GM23338 (cell line): ENCODE measurements around the gene DHRS3. TPM values are rescaled to one million over a fixed set of nuclear protein-coding genes. Genes with fewer than 3 reads are reported as not detected.

Source experiments
- ATAC-seq: fragments of 200-7000 bp; cut with Tn5 transposase; 3 replicates; pipeline ENCODE4 v1.9.1; 2020
- DNase-seq: peaks from one replicate; pipeline ENCODE4 v3.0.0-alpha.2; 2015; ENCODE audit warnings: low spot score
- H2AFZ ChIP-seq: fragments of 200-600 bp; sonication (generic); 2 replicates; pipeline ENCODE4 v1.8.0; 2016; ENCODE audit warnings: antibody characterized with exemption, mild to moderate bottlenecking, moderate library complexity
- H3F3A ChIP-seq: fragments of 200-600 bp; sonication (generic); replicated peaks from 2 replicates; pipeline ENCODE4 v1.8.0; 2017; ENCODE audit warnings: antibody characterized with exemption, mixed run types, low read depth
- H3K27ac ChIP-seq: fragments of 200-600 bp; sonication (generic); 2 replicates; pipeline ENCODE4 v1.6.1; 2016; ENCODE audit warnings: low read depth
- H3K27me3 ChIP-seq: fragments of 200-600 bp; sonication (generic); 2 replicates; pipeline ENCODE4 v1.8.0; 2016; ENCODE audit warnings: mild to moderate bottlenecking, mixed run types, moderate library complexity; ENCODE audit not compliant: insufficient read depth
- H3K36me3 ChIP-seq: fragments of 200-600 bp; sonication (generic); 2 replicates; pipeline ENCODE4 v1.8.0; 2016; ENCODE audit warnings: mild to moderate bottlenecking; ENCODE audit not compliant: insufficient read depth
- H3K4me1 ChIP-seq: fragments of 200-600 bp; sonication (generic); 2 replicates; pipeline ENCODE4 v1.8.0; 2016; ENCODE audit warnings: mild to moderate bottlenecking, moderate library complexity; ENCODE audit not compliant: insufficient read depth
- H3K4me2 ChIP-seq: fragments of 200-600 bp; sonication (generic); 2 replicates; pipeline ENCODE4 v1.7.1; 2017; ENCODE audit warnings: mixed run types
- H3K4me3 ChIP-seq: fragments of 200-600 bp; sonication (generic); 2 replicates; pipeline ENCODE4 v1.6.1; 2016; ENCODE audit warnings: mixed run types
- H3K79me2 ChIP-seq: fragments of 200-600 bp; sonication (generic); replicated peaks from 2 replicates; pipeline ENCODE4 v1.8.0; 2017; ENCODE audit warnings: mild to moderate bottlenecking; ENCODE audit not compliant: insufficient read depth
- H3K9me2 ChIP-seq: fragments of 200-600 bp; sonication (generic); 2 replicates; pipeline ENCODE4 v1.8.0; 2017; ENCODE audit not compliant: insufficient read depth
- H4K20me1 ChIP-seq: fragments of 200-600 bp; sonication (generic); replicated peaks from 2 replicates; pipeline ENCODE4 v1.8.0; 2017; ENCODE audit warnings: mild to moderate bottlenecking; ENCODE audit not compliant: insufficient read depth
- H3K27ac Mint-ChIP-seq: 2 replicates; pipeline ENCODE4 v1.8.0; 2020; ENCODE audit warnings: inconsistent platforms, mild to moderate bottlenecking, moderate library complexity, mixed read lengths
- H3K27me3 Mint-ChIP-seq: 3 replicates; pipeline ENCODE4 v1.8.0; 2022; ENCODE audit warnings: low read depth, mild to moderate bottlenecking, moderate library complexity, mixed read lengths, inconsistent platforms; ENCODE audit not compliant: insufficient read depth, poor library complexity
- H3K36me3 Mint-ChIP-seq: 3 replicates; pipeline ENCODE4 v1.8.0; 2021; ENCODE audit warnings: low read depth, mild to moderate bottlenecking, inconsistent platforms, moderate library complexity, mixed read lengths
- H3K4me1 Mint-ChIP-seq: 3 replicates; pipeline ENCODE4 v1.8.0; 2020; ENCODE audit warnings: mild to moderate bottlenecking, inconsistent platforms, mixed read lengths
- H3K4me3 Mint-ChIP-seq: 3 replicates; pipeline ENCODE4 v1.8.0; 2021; ENCODE audit warnings: moderate library complexity, mild to moderate bottlenecking, inconsistent platforms, mixed read lengths
- H3K9me3 Mint-ChIP-seq: 3 replicates; pipeline ENCODE4 v1.8.0; 2020; ENCODE audit warnings: moderate library complexity, mild to moderate bottlenecking, inconsistent platforms, mixed read lengths
- EZH2phosphoT487 ChIP-seq: fragments of 200-600 bp; sonication (generic); IDR thresholded peaks from one replicate; pipeline ENCODE4 v1.8.1; 2018; ENCODE audit warnings: antibody characterized with exemption; ENCODE audit not compliant: unreplicated experiment
- NANOG ChIP-seq: IDR thresholded peaks from 2 replicates; pipeline ENCODE4 v1.6.1; 2016; ENCODE audit warnings: antibody characterized with exemption, borderline replicate concordance
- POLR2AphosphoS5 ChIP-seq: IDR thresholded peaks from 2 replicates; pipeline ENCODE4 v1.6.1; 2016; ENCODE audit warnings: antibody characterized with exemption, low read depth
- STAT1 ChIP-seq: IDR thresholded peaks from one replicate; pipeline ENCODE4 v1.6.1; 2016; ENCODE audit warnings: antibody characterized with exemption; ENCODE audit not compliant: unreplicated experiment
- ZNF114 ChIP-seq: fragments of 250-450 bp; sonication (Bioruptor Pico); IDR thresholded peaks from 2 replicates; pipeline ENCODE4 v1.5.0; 2020; ENCODE audit warnings: mild to moderate bottlenecking, moderate library complexity
- polyA plus RNA-seq: library from polyadenylated mRNA; unstranded; fragments of >200 nt; fragmentation: Nextera tagmentation; extraction: Ambion mirVana; gene quantifications from 2 replicates; pipeline ENCODE4 v1.2.1, GENCODE V29; 2016
- total RNA-seq: library from RNA; depleted of rRNA; stranded (reverse); fragments of >200 nt; shearing (Covaris generic); gene quantifications from 2 replicates; pipeline ENCODE4 v1.2.3, GENCODE V29; 2014
- TF ChIP-seq, protein P1 (sequence below): IDR thresholded peaks from one replicate; pipeline ENCODE4 v1.6.1; 2018; ENCODE audit warnings: antibody characterized with exemption; ENCODE audit not compliant: unreplicated experiment
- TF ChIP-seq, protein P2 (sequence below): IDR thresholded peaks from 2 replicates; pipeline ENCODE4 v1.6.1; 2016; ENCODE audit warnings: antibody characterized with exemption
- TF ChIP-seq, protein P3 (sequence below), 2 experiments: fragments of 200-600 bp in 1 of 2; sonication (generic) in 1 of 2; conservative IDR thresholded peaks; 2 replicates each; pipeline versions ENCODE4 v1.5.1 to v1.6.1; 2016 to 2017; ENCODE audit warnings: antibody characterized with exemption in 2 of 2, low read depth in 2 of 2, mild to moderate bottlenecking in 2 of 2, moderate library complexity in 1 of 2

Gene DHRS3
- total and polyA plus RNA-seq, 2 experiments from 2014 or later: 21.0 to 26.0 TPM

GRCh38 chr1:12620931-12621330 lies 2.9 kb upstream of the DHRS3 start (continued):
- TF ChIP-seq, protein P1, sequence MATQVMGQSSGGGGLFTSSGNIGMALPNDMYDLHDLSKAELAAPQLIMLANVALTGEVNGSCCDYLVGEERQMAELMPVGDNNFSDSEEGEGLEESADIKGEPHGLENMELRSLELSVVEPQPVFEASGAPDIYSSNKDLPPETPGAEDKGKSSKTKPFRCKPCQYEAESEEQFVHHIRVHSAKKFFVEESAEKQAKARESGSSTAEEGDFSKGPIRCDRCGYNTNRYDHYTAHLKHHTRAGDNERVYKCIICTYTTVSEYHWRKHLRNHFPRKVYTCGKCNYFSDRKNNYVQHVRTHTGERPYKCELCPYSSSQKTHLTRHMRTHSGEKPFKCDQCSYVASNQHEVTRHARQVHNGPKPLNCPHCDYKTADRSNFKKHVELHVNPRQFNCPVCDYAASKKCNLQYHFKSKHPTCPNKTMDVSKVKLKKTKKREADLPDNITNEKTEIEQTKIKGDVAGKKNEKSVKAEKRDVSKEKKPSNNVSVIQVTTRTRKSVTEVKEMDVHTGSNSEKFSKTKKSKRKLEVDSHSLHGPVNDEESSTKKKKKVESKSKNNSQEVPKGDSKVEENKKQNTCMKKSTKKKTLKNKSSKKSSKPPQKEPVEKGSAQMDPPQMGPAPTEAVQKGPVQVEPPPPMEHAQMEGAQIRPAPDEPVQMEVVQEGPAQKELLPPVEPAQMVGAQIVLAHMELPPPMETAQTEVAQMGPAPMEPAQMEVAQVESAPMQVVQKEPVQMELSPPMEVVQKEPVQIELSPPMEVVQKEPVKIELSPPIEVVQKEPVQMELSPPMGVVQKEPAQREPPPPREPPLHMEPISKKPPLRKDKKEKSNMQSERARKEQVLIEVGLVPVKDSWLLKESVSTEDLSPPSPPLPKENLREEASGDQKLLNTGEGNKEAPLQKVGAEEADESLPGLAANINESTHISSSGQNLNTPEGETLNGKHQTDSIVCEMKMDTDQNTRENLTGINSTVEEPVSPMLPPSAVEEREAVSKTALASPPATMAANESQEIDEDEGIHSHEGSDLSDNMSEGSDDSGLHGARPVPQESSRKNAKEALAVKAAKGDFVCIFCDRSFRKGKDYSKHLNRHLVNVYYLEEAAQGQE: no peak
- TF ChIP-seq, protein P2, sequence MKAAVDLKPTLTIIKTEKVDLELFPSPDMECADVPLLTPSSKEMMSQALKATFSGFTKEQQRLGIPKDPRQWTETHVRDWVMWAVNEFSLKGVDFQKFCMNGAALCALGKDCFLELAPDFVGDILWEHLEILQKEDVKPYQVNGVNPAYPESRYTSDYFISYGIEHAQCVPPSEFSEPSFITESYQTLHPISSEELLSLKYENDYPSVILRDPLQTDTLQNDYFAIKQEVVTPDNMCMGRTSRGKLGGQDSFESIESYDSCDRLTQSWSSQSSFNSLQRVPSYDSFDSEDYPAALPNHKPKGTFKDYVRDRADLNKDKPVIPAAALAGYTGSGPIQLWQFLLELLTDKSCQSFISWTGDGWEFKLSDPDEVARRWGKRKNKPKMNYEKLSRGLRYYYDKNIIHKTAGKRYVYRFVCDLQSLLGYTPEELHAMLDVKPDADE: no peak
- TF ChIP-seq EZH2phosphoT487 (no peak), NANOG (no peak), ZNF114 (CRISPR knock-in tag) (no peak), STAT1 (no peak), POLR2AphosphoS5 (no peak)

GRCh38 chr1:12620488-12620865 lies 2.5 kb upstream of the DHRS3 start:
- no peak overlapping the region for H3K4me3 Mint-ChIP-seq
- H3K9me3 Mint-ChIP-seq: peaks cover 3% of the 10 kb centered on the region; the same call in 1 of the 3 replicates
- H2AFZ ChIP-seq: no peak overlapping the region
- H3K4me3 ChIP-seq: peak overlapping the region; percentile 90; the same call in 1 of the 2 replicates
- H3K4me2 ChIP-seq: peak overlapping the region; percentile 100; the same call in 1 of the 2 replicates
- H4K20me1 ChIP-seq: 0 out of 2 replicates have a peak, but pooled peaks cover 3% of the 10 kb centered on the region
- no peaks in the 10 kb centered on the region for H3K36me3 Mint-ChIP-seq
- peaks cover 20% of the 10 kb centered on the region for H3K4me1 ChIP-seq
- no peaks in the 10 kb centered on the region for H3K27me3 ChIP-seq
- H3K9me2 ChIP-seq: no peaks in the 10 kb centered on the region
- no peaks in the 10 kb centered on the region for H3K36me3 ChIP-seq
- no peak overlapping the region for H3K27ac Mint-ChIP-seq
- H3K79me2 ChIP-seq: peaks cover 9% of the 10 kb centered on the region
- H3K27me3 Mint-ChIP-seq: peaks cover 26% of the 10 kb centered on the region
- peaks cover 24% of the 10 kb centered on the region for H3F3A ChIP-seq
- H3K4me1 Mint-ChIP-seq: peaks cover 40% of the 10 kb centered on the region
- no peak overlapping the region for H3K27ac ChIP-seq
- TF ChIP-seq ZNF114 (CRISPR knock-in tag): no peak
- TF ChIP-seq, protein P1: no peak
- TF ChIP-seq, protein P3, sequence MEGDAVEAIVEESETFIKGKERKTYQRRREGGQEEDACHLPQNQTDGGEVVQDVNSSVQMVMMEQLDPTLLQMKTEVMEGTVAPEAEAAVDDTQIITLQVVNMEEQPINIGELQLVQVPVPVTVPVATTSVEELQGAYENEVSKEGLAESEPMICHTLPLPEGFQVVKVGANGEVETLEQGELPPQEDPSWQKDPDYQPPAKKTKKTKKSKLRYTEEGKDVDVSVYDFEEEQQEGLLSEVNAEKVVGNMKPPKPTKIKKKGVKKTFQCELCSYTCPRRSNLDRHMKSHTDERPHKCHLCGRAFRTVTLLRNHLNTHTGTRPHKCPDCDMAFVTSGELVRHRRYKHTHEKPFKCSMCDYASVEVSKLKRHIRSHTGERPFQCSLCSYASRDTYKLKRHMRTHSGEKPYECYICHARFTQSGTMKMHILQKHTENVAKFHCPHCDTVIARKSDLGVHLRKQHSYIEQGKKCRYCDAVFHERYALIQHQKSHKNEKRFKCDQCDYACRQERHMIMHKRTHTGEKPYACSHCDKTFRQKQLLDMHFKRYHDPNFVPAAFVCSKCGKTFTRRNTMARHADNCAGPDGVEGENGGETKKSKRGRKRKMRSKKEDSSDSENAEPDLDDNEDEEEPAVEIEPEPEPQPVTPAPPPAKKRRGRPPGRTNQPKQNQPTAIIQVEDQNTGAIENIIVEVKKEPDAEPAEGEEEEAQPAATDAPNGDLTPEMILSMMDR (conservative IDR thresholded peaks at IDR 0.05; ENCODE audit: low read depth in 2 of 2): no peak
- DNase-seq (no peak), ATAC-seq (no peak)
